Transverse colon (tissue), 4 donors: ENCODE results near the gene FAM81B. TPM values are rescaled to one million over a fixed set of nuclear protein-coding genes. Genes with fewer than 3 reads are reported as not detected.

Experiments
- DNase-seq: peaks from one replicate; pipeline ENCODE4 v3.0.0-alpha.2; 2019
- H3K27ac ChIP-seq, 4 donors: fragments of 200-600 bp; sonication (generic); 2 replicates each; pipeline ENCODE4 v1.5.1; 2016 to 2018; ENCODE audit warnings: inconsistent platforms in 4 of 4
- H3K27me3 ChIP-seq: fragments of 200-600 bp; sonication (generic); 2 replicates; pipeline ENCODE4 v1.5.1; 2017; ENCODE audit warnings: inconsistent platforms
- H3K36me3 ChIP-seq, 4 donors: fragments of 200-600 bp; sonication (generic); 2 replicates each; pipeline ENCODE4 v1.5.1; 2017 to 2019; ENCODE audit warnings: inconsistent platforms in 4 of 4
- H3K4me1 ChIP-seq, 4 donors: fragments of 200-600 bp; sonication (generic); 2 replicates each; pipeline ENCODE4 v1.5.1; 2017 to 2020; ENCODE audit warnings: inconsistent platforms in 4 of 4
- H3K4me3 ChIP-seq, 4 donors: fragments of 200-600 bp; sonication (generic); 1 replicate in 1 of 4; 2 replicates in 3 of 4; pipeline versions ENCODE4 v1.5.1 to v1.6.1; 2017 to 2019; ENCODE audit warnings: inconsistent platforms in 4 of 4
- H3K9me3 ChIP-seq, 2 donors: fragments of 200-600 bp; sonication (generic); 2 replicates each; pipeline ENCODE4 v1.5.1; 2017 to 2019; ENCODE audit warnings: inconsistent platforms in 2 of 2
- CTCF ChIP-seq, 5 experiments: fragments of 200-600 bp in 3 of 5; fragments of 450-650 bp in 2 of 5; sonication (generic) in 3 of 5; IDR thresholded peaks; 1 replicate in 2 of 5; 2 replicates in 3 of 5; pipeline ENCODE4 v1.5.1; 2016 to 2017; ENCODE audit warnings: antibody characterized with exemption in 5 of 5, inconsistent platforms in 3 of 5, mild to moderate bottlenecking in 2 of 5, moderate library complexity in 1 of 5
- EP300 ChIP-seq: sonication (generic); formaldehyde crosslinking; IDR thresholded peaks from one replicate; pipeline ENCODE4 v1.6.1; 2017; ENCODE audit warnings: antibody characterized with exemption, low read depth
- POLR2A ChIP-seq: fragments of 450-650 bp; IDR thresholded peaks from one replicate; pipeline ENCODE4 v1.6.1; 2016; ENCODE audit warnings: antibody characterized with exemption, mild to moderate bottlenecking, moderate library complexity
- POLR2AphosphoS5 ChIP-seq, 3 donors: sonication (generic); formaldehyde crosslinking; IDR thresholded peaks; one replicate each; pipeline ENCODE4 v1.6.1; 2016; ENCODE audit warnings: antibody characterized with exemption in 3 of 3
- WGBS, 2 donors: methylation state at CpG; one replicate each; pipeline ENCODE4 v1.1.5; 2018; ENCODE audit warnings: low coverage in 1 of 2; 5-methylcytosine and 5-hydroxymethylcytosine counted together
- in situ Hi-C, 4 donors: fragments of 200-750 bp; cut with MboI; loops; one replicate each; pipeline versions ENCODE4 v1.15.0 to v1.15.1; 2017; ENCODE audit warnings: low sequenced_read_pairs in 3 of 4, low pct_ligation_motif_present in 1 of 4, low pct_unique_long_range_greater_than_20kb in 1 of 4
- intact Hi-C: fragments of 100-400 bp; cut with DNase I; formaldehyde crosslinking; loops from one replicate; pipeline ENCODE4 v1.15.1; 2023; ENCODE audit warnings: low total_unique reads
- total RNA-seq, 4 donors: library from RNA; depleted of rRNA; stranded (reverse); fragments of >200 nt; gene quantifications; one replicate each; pipeline ENCODE4 v1.1.0, GENCODE V29; 2016

FAM81B gene
- total RNA-seq, 4 donors from 2014 or later = not detected

DNA sequence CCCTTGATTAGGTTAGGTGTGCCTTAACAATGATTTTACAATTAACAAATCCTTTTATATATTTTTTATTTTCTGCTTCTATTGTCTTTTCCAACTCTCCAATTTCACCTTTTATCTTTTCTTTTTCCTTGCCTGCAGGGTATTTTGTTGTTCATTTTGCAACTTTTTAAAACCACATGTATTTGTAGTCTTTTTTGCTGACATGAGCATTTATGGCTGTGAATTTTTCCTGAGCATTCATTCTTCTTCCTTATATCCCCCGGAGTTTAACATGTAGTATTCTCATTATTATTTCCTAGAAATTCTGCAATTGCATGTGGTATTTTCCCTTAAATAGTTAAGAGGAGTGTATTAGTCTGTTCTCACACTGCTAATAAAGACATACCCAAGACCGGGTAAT lies 41.6 kb downstream of the FAM81B start:
- no peak for TF ChIP-seq POLR2AphosphoS5 (IDR thresholded peaks at IDR 0.05)
- no peak for TF ChIP-seq CTCF (IDR thresholded peaks at IDR 0.05)
- TF ChIP-seq POLR2A = no peak
- TF ChIP-seq EP300 = no peak

GRCh38 chr5:95439801-95440493 lies 48.8 kb downstream of the FAM81B start:
- peaks cover 28% of the 10 kb centered on the region for H3K27me3 ChIP-seq
- TF ChIP-seq CTCF (IDR thresholded peaks at IDR 0.05) = no peak
- TF ChIP-seq POLR2AphosphoS5 (IDR thresholded peaks at IDR 0.05) = no peak
- H3K36me3 ChIP-seq = no peaks in the 10 kb centered on the region
- H3K4me3 ChIP-seq = no peak overlapping the region
- H3K9me3 ChIP-seq = no peaks in the 10 kb centered on the region
- no peaks in the 10 kb centered on the region for H3K4me1 ChIP-seq
- WGBS, 2 donors = 40 to 43% methylated on average over 4 to 6 of the region's 6 CpGs
- in situ Hi-C loops (no loop called here), intact Hi-C loops (no loop called here)
- no peak for DNase-seq
- H3K27ac ChIP-seq = no peak overlapping the region

More for the DNA sequence above, 41.6 kb downstream of the FAM81B start:
- WGBS, 2 donors = 76 to 87% methylated on average over 2 of the region's 2 CpGs
- Histone ChIP-seq H3K36me3 (no peaks in the 10 kb centered on the region), H3K4me3 (no peak overlapping the region), H3K9me3 (no peaks in the 10 kb centered on the region), H3K4me1 (no peaks in the 10 kb centered on the region), H3K27ac (no peak overlapping the region), H3K27me3 (no peaks in the 10 kb centered on the region)
- in situ Hi-C loops (no loop called here), intact Hi-C loops (no loop called here)
- DNase-seq = no peak

- WGBS, 2 donors = 35 to 49% methylated on average over 10 of the region's 10 CpGs
- Histone ChIP-seq H3K9me3 (no peaks in the 10 kb centered on the region), H3K27me3 (peaks cover 28% of the 10 kb centered on the region), H3K27ac (no peak overlapping the region), H3K4me1 (no peaks in the 10 kb centered on the region), H3K36me3 (no peaks in the 10 kb centered on the region), H3K4me3 (no peak overlapping the region)
- no peak for TF ChIP-seq CTCF (IDR thresholded peaks at IDR 0.05)
- no peak for TF ChIP-seq POLR2A
- TF ChIP-seq POLR2AphosphoS5 (IDR thresholded peaks at IDR 0.05) = no peak
- TF ChIP-seq EP300 = no peak
- in situ Hi-C loops = no loop called here
- intact Hi-C loops = no loop called here
- no peak for DNase-seq
These were observed 49.7 kb downstream of the FAM81B start for GRCh38 chr5:95440825-95441224.

GRCh38 chr5:95441636-95442035 lies 50.5 kb downstream of the FAM81B start:
- Histone ChIP-seq H3K27me3 (peaks cover 28% of the 10 kb centered on the region), H3K36me3 (no peaks in the 10 kb centered on the region), H3K9me3 (no peaks in the 10 kb centered on the region), H3K4me1 (no peaks in the 10 kb centered on the region), H3K27ac (no peak overlapping the region), H3K4me3 (no peak overlapping the region)
- TF ChIP-seq CTCF (IDR thresholded peaks at IDR 0.05) = no peak
- TF ChIP-seq POLR2AphosphoS5 (IDR thresholded peaks at IDR 0.05) = no peak
- TF ChIP-seq EP300 = no peak
- no peak for TF ChIP-seq POLR2A
- no peak for DNase-seq
- intact Hi-C loops (no loop called here), in situ Hi-C loops (no loop called here)
- 44 to 45% methylated on average over 2 of the region's 2 CpGs for WGBS, 2 donors
